ENCODE data around the gene DUSP2. TPM values are rescaled to one million over a fixed set of nuclear protein-coding genes. Genes with fewer than 3 reads are reported as not detected.

The DUSP2 gene
- total and polyA plus RNA-seq, 10 of the 15 experiments (the other 5 are each of a cell fraction or from before 2014, with no cell fraction given): 9.7 to 212 (median 57.2) TPM

GRCh38 chr2:96146153-96146880 lies 1.1 kb upstream of the DUSP2 start (continued):
- TF ChIP-seq E2F4 (IDR thresholded peaks at IDR 0.05; ENCODE audit: low read depth, low read length): no peak
- no peak for TF ChIP-seq ZNF217 (IDR thresholded peaks at IDR 0.05)
- TF ChIP-seq NR2F1 (conservative IDR thresholded peaks at IDR 0.05): peak; percentile 67
- TF ChIP-seq RCOR1 (conservative IDR thresholded peaks at IDR 0.05; ENCODE audit: low read depth, low read length): no peak
- TF ChIP-seq KAT2A (conservative IDR thresholded peaks at IDR 0.05; ENCODE audit: control insufficient read depth, low read depth, low read length): no peak
- no peak for TF ChIP-seq ZBTB4 (CRISPR knock-in tag; IDR thresholded peaks at IDR 0.05)
- TF ChIP-seq RELA (IDR thresholded peaks at IDR 0.05; ENCODE audit: borderline replicate concordance, partially characterized antibody): peak; percentile 98
- no peak for TF ChIP-seq SUPT20H (IDR thresholded peaks at IDR 0.05; ENCODE audit: borderline replicate concordance, control insufficient read depth, low read depth, low read length)
- TF ChIP-seq ZBTB11 (CRISPR knock-in tag; IDR thresholded peaks at IDR 0.05): no peak
- TF ChIP-seq SMC3 (IDR thresholded peaks at IDR 0.05; ENCODE audit: borderline replicate concordance, low read length): peak; percentile 1; the same call in 1 of the 2 replicates
- TF ChIP-seq TCF12 (IDR thresholded peaks at IDR 0.05; ENCODE audit: low read depth, low read length): peak; percentile 99

Measured in GM12878 (cell line).